DOHH2 (cell line): ENCODE data around the gene GRK1.

Source experiments
- H3F3A ChIP-seq: fragments of 200-600 bp; sonication (generic), shearing (Covaris generic); 2 replicates; pipeline ENCODE4 v1.6.0; 2016; ENCODE audit warnings: antibody characterized with exemption, mild to moderate bottlenecking; ENCODE audit not compliant: control insufficient read depth, insufficient read depth
- H3K27ac ChIP-seq: fragments of 200-600 bp; sonication (generic); 2 replicates; pipeline ENCODE4 v1.5.1; 2014; ENCODE audit warnings: low read depth, mild to moderate bottlenecking, low read length, moderate library complexity
- H3K27me3 ChIP-seq: fragments of 200-600 bp; sonication (generic); 2 replicates; pipeline ENCODE4 v1.6.1; 2014; ENCODE audit warnings: mild to moderate bottlenecking, low read length, mixed read lengths; ENCODE audit not compliant: control insufficient read depth
- H3K36me3 ChIP-seq: fragments of 200-600 bp; sonication (generic); 2 replicates; pipeline ENCODE4 v1.6.1; 2014; ENCODE audit warnings: mild to moderate bottlenecking, low read length, moderate library complexity, mixed read lengths; ENCODE audit not compliant: control insufficient read depth
- H3K4me1 ChIP-seq: fragments of 200-600 bp; sonication (generic); 2 replicates; pipeline ENCODE4 v1.6.1; 2014; ENCODE audit warnings: mild to moderate bottlenecking, low read length, mixed read lengths; ENCODE audit not compliant: control insufficient read depth
- H3K4me2 ChIP-seq: fragments of 200-600 bp; sonication (generic); 2 replicates; pipeline ENCODE4 v1.6.0; 2014; ENCODE audit warnings: mild to moderate bottlenecking, low read length, moderate library complexity
- H3K4me3 ChIP-seq: fragments of 200-600 bp; sonication (generic); 2 replicates; pipeline ENCODE4 v1.5.1; 2014; ENCODE audit warnings: mild to moderate bottlenecking, low read length, mixed read lengths
- H3K79me2 ChIP-seq: fragments of 200-600 bp; sonication (generic); 2 replicates; pipeline ENCODE4 v1.6.1; 2014; ENCODE audit warnings: mild to moderate bottlenecking, low read length, mixed read lengths; ENCODE audit not compliant: control insufficient read depth
- H3K9me2 ChIP-seq: fragments of 200-600 bp; sonication (generic); replicated peaks from 2 replicates; pipeline ENCODE4 v1.6.1; 2014; ENCODE audit warnings: mild to moderate bottlenecking, low read length, mixed read lengths; ENCODE audit not compliant: control insufficient read depth
- H3K9me3 ChIP-seq: fragments of 200-600 bp; sonication (generic); 2 replicates; pipeline ENCODE4 v1.6.1; 2014; ENCODE audit warnings: antibody characterized with exemption, low read length, mixed read lengths; ENCODE audit not compliant: control insufficient read depth, insufficient read depth
- H4K20me1 ChIP-seq: fragments of 200-600 bp; sonication (generic); 2 replicates; pipeline ENCODE4 v1.6.0; 2014; ENCODE audit warnings: low read depth, mild to moderate bottlenecking, antibody characterized with exemption, low read length, moderate library complexity; ENCODE audit not compliant: control insufficient read depth, insufficient read depth
- CTCF ChIP-seq: fragments of 200-600 bp; sonication (generic); IDR thresholded peaks from one replicate; pipeline ENCODE4 v1.5.1; 2014; ENCODE audit warnings: antibody characterized with exemption, mild to moderate bottlenecking, low read depth, low read length; ENCODE audit not compliant: poor library complexity, severe bottlenecking
- EZH2phosphoT487 ChIP-seq: fragments of 200-600 bp; sonication (generic); IDR thresholded peaks from 2 replicates; pipeline ENCODE4 v1.6.1; 2017; ENCODE audit warnings: borderline replicate concordance, mild to moderate bottlenecking, antibody characterized with exemption, low read length, moderate library complexity, mixed read lengths

GRK1 gene

GRCh38 chr13:113656831-113657671 is 10.0 kb upstream of the GRK1 start:
- Histone ChIP-seq H4K20me1 (no peaks in the 10 kb centered on the region), H3K4me3 (no peak overlapping the region), H3K9me3 (no peaks in the 10 kb centered on the region), H3K4me1 (no peaks in the 10 kb centered on the region), H3F3A (no peaks in the 10 kb centered on the region), H3K4me2 (no peak overlapping the region), H3K79me2 (no peaks in the 10 kb centered on the region), H3K9me2 (no peaks in the 10 kb centered on the region), H3K36me3 (no peaks in the 10 kb centered on the region), H3K27ac (no peak overlapping the region), H3K27me3 (no peaks in the 10 kb centered on the region)
- no peak for TF ChIP-seq CTCF
- TF ChIP-seq EZH2phosphoT487, result no peak

GRCh38 chr13:113657851-113658741 is 8.9 kb upstream of the GRK1 start, which contains the start of gene ATP4B:
Gene ATP4B, minus strand, starts transcription at chr13:113658198. Its CDS starts 54 bp downstream, at chr13:113658144.
- no peak within 1 kb of the TSS for H3K4me2 ChIP-seq
- no peaks in the 10 kb centered on the region for H3K36me3 ChIP-seq
- no peaks in the 10 kb centered on the region for H3K9me3 ChIP-seq
- H4K20me1 ChIP-seq, result no peaks in the 10 kb centered on the region
- no peaks in the 10 kb centered on the region for H3K4me1 ChIP-seq
- 0 out of 2 replicates have a peak, but pooled peaks cover 2% of the 10 kb centered on the region for H3K27me3 ChIP-seq
- no peaks in the 10 kb centered on the region for H3F3A ChIP-seq
- no peak within 1 kb of the TSS for H3K27ac ChIP-seq
- H3K79me2 ChIP-seq, result no peaks in the 10 kb centered on the region
- H3K9me2 ChIP-seq, result no peaks in the 10 kb centered on the region
- H3K4me3 ChIP-seq, result no peak within 1 kb of the TSS
- TF ChIP-seq EZH2phosphoT487 (no peak), CTCF (no peak)

- no peak for TF ChIP-seq CTCF
- TF ChIP-seq EZH2phosphoT487, result no peak
- no peaks in the 10 kb centered on the region for H3K36me3 ChIP-seq
- no peak overlapping the region for H3K27ac ChIP-seq
- no peaks in the 10 kb centered on the region for H3K4me1 ChIP-seq
- no peak overlapping the region for H3K4me3 ChIP-seq
- 0 out of 2 replicates have a peak, but pooled peaks cover 2% of the 10 kb centered on the region for H3K27me3 ChIP-seq
- no peaks in the 10 kb centered on the region for H3F3A ChIP-seq
- H3K4me2 ChIP-seq, result no peak overlapping the region
- no peaks in the 10 kb centered on the region for H3K9me2 ChIP-seq
- no peaks in the 10 kb centered on the region for H3K9me3 ChIP-seq
- H3K79me2 ChIP-seq, result no peaks in the 10 kb centered on the region
- no peaks in the 10 kb centered on the region for H4K20me1 ChIP-seq
Measured at GRCh38 chr13:113658836-113659235, 8.2 kb upstream of the GRK1 start.
